Thyroid gland (tissue), 4 donors: ENCODE data around the gene ZNF407. TPM values are rescaled to one million over a fixed set of nuclear protein-coding genes. Genes with fewer than 3 reads are reported as not detected.

Experiments used
- DNase-seq, 2 donors: peaks; one replicate each; pipeline ENCODE4 v3.0.0-alpha.2; 2019
- H3K27ac ChIP-seq, 3 donors: fragments of 200-600 bp; sonication (generic); 1 replicate in 2 of 3; 2 replicates in 1 of 3; pipeline ENCODE4 v1.5.1; 2016 to 2019; ENCODE audit warnings: mild to moderate bottlenecking in 1 of 3, moderate library complexity in 1 of 3
- H3K27me3 ChIP-seq: fragments of 200-600 bp; sonication (generic); one replicate; pipeline ENCODE4 v1.5.1; 2019
- H3K36me3 ChIP-seq, 2 donors: fragments of 200-600 bp; sonication (generic); one replicate each; pipeline ENCODE4 v1.5.1; 2016 to 2019
- H3K4me1 ChIP-seq, 2 donors: fragments of 200-600 bp; sonication (generic); one replicate each; pipeline ENCODE4 v1.5.1; 2017 to 2019
- H3K4me3 ChIP-seq, 3 donors: fragments of 200-600 bp; sonication (generic); replicated peaks in 1 of 3; 1 replicate in 2 of 3; 2 replicates in 1 of 3; pipeline ENCODE4 v1.5.1; 2016; ENCODE audit warnings: mild to moderate bottlenecking in 1 of 3
- H3K9me3 ChIP-seq: fragments of 200-600 bp; sonication (generic); one replicate; pipeline ENCODE4 v1.5.1; 2017
- CTCF ChIP-seq, 6 experiments: fragments of 200-600 bp in 3 of 6; fragments of 450-650 bp in 3 of 6; sonication (generic) in 3 of 6; IDR thresholded peaks; one replicate each; pipeline ENCODE4 v1.5.1; 2016 to 2019; ENCODE audit warnings: antibody characterized with exemption in 6 of 6, mild to moderate bottlenecking in 2 of 6, inconsistent platforms in 1 of 6, moderate library complexity in 1 of 6
- POLR2A ChIP-seq, 2 donors: fragments of 450-650 bp; IDR thresholded peaks; one replicate each; pipeline ENCODE4 v1.6.1; 2017; ENCODE audit warnings: antibody characterized with exemption in 2 of 2, mild to moderate bottlenecking in 2 of 2, moderate library complexity in 1 of 2
- whole genome bisulfite sequencing, 2 donors: methylation state at CpG; one replicate each; pipeline ENCODE4 v1.1.5; 2017; 5-methylcytosine and 5-hydroxymethylcytosine counted together
- intact Hi-C: fragments of 100-400 bp; cut with DNase I; formaldehyde crosslinking; loops from one replicate; pipeline ENCODE4 v1.15.1; 2023
- total RNA-seq, 4 donors: library from RNA; depleted of rRNA; stranded (reverse); fragments of >200 nt; gene quantifications; one replicate each; pipeline ENCODE4 v1.2.3, GENCODE V29; 2016

The ZNF407 gene
- total RNA-seq, 4 donors from 2014 or later = 20.2 to 40.0 (median 26.4) TPM

- 94 to 96% methylated on average over 6 of the region's 6 CpGs for WGBS, 2 donors
- intact Hi-C loops = no loop called here
Observed at GRCh38 chr18:74878267-74878666, 280.6 kb downstream of the ZNF407 start.

DNA sequence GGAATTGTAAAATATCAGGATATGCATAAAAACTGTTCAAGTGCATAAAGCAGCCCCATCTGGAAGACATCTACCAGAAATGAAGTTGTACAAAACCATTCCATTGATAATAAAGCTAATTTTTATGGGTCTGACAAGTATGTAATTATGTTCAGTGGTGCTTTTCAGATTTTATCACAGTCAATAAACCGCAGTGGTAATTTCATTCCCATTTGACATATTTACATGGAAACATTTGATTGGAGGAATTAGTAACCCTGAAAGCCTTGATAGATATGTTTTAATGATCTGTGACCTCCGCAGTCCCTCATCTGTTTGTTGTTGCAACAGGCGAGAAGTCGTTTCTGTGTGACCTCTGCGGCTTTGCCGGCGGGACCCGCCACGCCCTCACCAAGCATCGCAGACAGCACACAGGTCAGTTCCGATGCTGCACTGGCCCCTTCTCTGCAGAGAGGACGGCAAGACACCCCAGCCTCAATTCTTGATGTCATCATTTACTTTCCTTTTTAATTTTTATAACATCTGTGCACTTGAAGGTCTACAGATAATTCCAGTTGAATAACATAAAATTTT is 283.1 kb downstream of the ZNF407 start:
- 83 to 88% methylated on average over 12 of the region's 12 CpGs for WGBS, 2 donors
- no peak for DNase-seq
- Histone ChIP-seq H3K4me1 (no peaks in the 10 kb centered on the region), H3K4me3 (no peak overlapping the region), H3K9me3 (no peaks in the 10 kb centered on the region), H3K27ac (no peak overlapping the region), H3K36me3 (no peaks in the 10 kb centered on the region), H3K27me3 (no peaks in the 10 kb centered on the region)
- TF ChIP-seq CTCF (IDR thresholded peaks at IDR 0.05) (no peak), POLR2A (IDR thresholded peaks at IDR 0.05) (no peak)
- intact Hi-C loops = no loop called here

More at GRCh38 chr18:74878267-74878666, 280.6 kb downstream of the ZNF407 start:
- no peaks in the 10 kb centered on the region for H3K36me3 ChIP-seq
- H3K4me3 ChIP-seq = no peak overlapping the region
- no peak for TF ChIP-seq CTCF (IDR thresholded peaks at IDR 0.05)
- TF ChIP-seq POLR2A (IDR thresholded peaks at IDR 0.05) = no peak
- no peaks in the 10 kb centered on the region for H3K9me3 ChIP-seq
- no peak overlapping the region for H3K27ac ChIP-seq
- no peaks in the 10 kb centered on the region for H3K4me1 ChIP-seq
- H3K27me3 ChIP-seq = no peaks in the 10 kb centered on the region
- DNase-seq = no peak

GRCh38 chr18:74892066-74892627 is 294.5 kb downstream of the ZNF407 start:
- intact Hi-C loops = no loop called here
- DNase-seq = peak in 1 of 2 donors; percentile 16
- TF ChIP-seq POLR2A (IDR thresholded peaks at IDR 0.05) (no peak), CTCF (IDR thresholded peaks at IDR 0.05) (no peak)
- Histone ChIP-seq H3K36me3 (no peaks in the 10 kb centered on the region), H3K27ac (no peak overlapping the region), H3K9me3 (no peaks in the 10 kb centered on the region), H3K4me1 (no peaks in the 10 kb centered on the region), H3K4me3 (no peak overlapping the region), H3K27me3 (no peaks in the 10 kb centered on the region)
- 64 to 76% methylated on average over 11 of the region's 11 CpGs for WGBS, 2 donors

- Histone ChIP-seq H3K4me3 (no peak overlapping the region), H3K36me3 (no peaks in the 10 kb centered on the region), H3K9me3 (no peaks in the 10 kb centered on the region), H3K27me3 (no peaks in the 10 kb centered on the region), H3K27ac (no peak overlapping the region), H3K4me1 (peaks cover 0 to 6% of the 10 kb centered on the region in 2 donors)
- intact Hi-C loops = no loop called here
- TF ChIP-seq CTCF (IDR thresholded peaks at IDR 0.05) (no peak), POLR2A (IDR thresholded peaks at IDR 0.05) (no peak)
- no peak for DNase-seq
- 68 to 70% methylated on average over 1 of the region's 1 CpG for WGBS, 2 donors
Observed at GRCh38 chr18:74895686-74896085, 298.0 kb downstream of the ZNF407 start.

GRCh38 chr18:74896390-74896991 is 298.8 kb downstream of the ZNF407 start:
- Histone ChIP-seq H3K27me3 (no peaks in the 10 kb centered on the region), H3K4me1 (peaks cover 0 to 6% of the 10 kb centered on the region in 2 donors), H3K36me3 (no peaks in the 10 kb centered on the region), H3K4me3 (no peak overlapping the region), H3K9me3 (no peaks in the 10 kb centered on the region), H3K27ac (no peak overlapping the region)
- TF ChIP-seq CTCF (IDR thresholded peaks at IDR 0.05) = peak; percentile 45 to 91 (median 76)
- no peak for TF ChIP-seq POLR2A (IDR thresholded peaks at IDR 0.05)
- peak; percentile 67 to 75 for DNase-seq
- intact Hi-C loops = no loop called here
- 22 to 32% methylated on average over 4 of the region's 4 CpGs for WGBS, 2 donors
